ENCODE results near the gene CDH19. TPM values are rescaled to one million over a fixed set of nuclear protein-coding genes. Genes with fewer than 3 reads are reported as not detected.
"Not testable (repeated sequence)": the region's sequence is repeated elsewhere in the genome, so short reads cannot be mapped to it uniquely, and the experiment has no call there.

Gene CDH19
- polyA plus RNA-seq, 3 donors, result 0.01 TPM; not detected in 2

GRCh38 chr18:66473882-66474281 lies 130.0 kb downstream of the CDH19 start:
- no peak for DNase-seq
- intact Hi-C loops (cut with micrococcal nuclease), result no loop called here
- H3K79me2 ChIP-seq (ENCODE audit: insufficient read depth, low read length), result no peaks in the 10 kb centered on the region
- H3K27me3 ChIP-seq (ENCODE audit: control insufficient read depth in 2 of 2, insufficient read depth in 2 of 2, low read length in 2 of 2), result no peaks in the 10 kb centered on the region
- H3K4me2 ChIP-seq (replicated peaks; ENCODE audit: extremely low read depth, low read length, poor library complexity, severe bottlenecking), result no peak overlapping the region
- H3K4me1 ChIP-seq (ENCODE audit: control insufficient read depth in 1 of 2, insufficient read depth in 2 of 2, low read length in 2 of 2), result no peaks in the 10 kb centered on the region
- no peak overlapping the region for H3K9ac ChIP-seq (ENCODE audit: insufficient read depth, low read length, poor library complexity, severe bottlenecking)
- no peaks in the 10 kb centered on the region for H3K9me3 ChIP-seq (replicated peaks in 1 of 2; ENCODE audit: control insufficient read depth in 1 of 2, insufficient read depth in 1 of 2, low read length in 2 of 2)
- no peak overlapping the region for H3K27ac ChIP-seq (ENCODE audit: low read depth in 1 of 2, low read length in 2 of 2)
- no peaks in the 10 kb centered on the region for H3K36me3 Mint-ChIP-seq
- H3K4me3 Mint-ChIP-seq, result no peak overlapping the region
- no peak overlapping the region for H3K27ac Mint-ChIP-seq
- no peak overlapping the region for H2AFZ ChIP-seq (ENCODE audit: insufficient read depth, low read depth, low read length, poor library complexity, severe bottlenecking)
- H3K4me3 ChIP-seq (replicated peaks in 1 of 3; ENCODE audit: low read depth in 2 of 3, low read length in 3 of 3), result no peak overlapping the region
- no peaks in the 10 kb centered on the region for H3K36me3 ChIP-seq (replicated peaks in 1 of 2; ENCODE audit: control insufficient read depth in 1 of 2, insufficient read depth in 2 of 2, low read length in 2 of 2)
- H4K20me1 ChIP-seq (ENCODE audit: insufficient read depth, low read length), result no peaks in the 10 kb centered on the region
- WGBS (ENCODE audit: insufficient coverage), result 100% methylated on average over 1 of the region's 3 CpGs
- H3K4me1 Mint-ChIP-seq, result no peaks in the 10 kb centered on the region
- H3K27me3 Mint-ChIP-seq (ENCODE audit: low read depth in 3 of 3), result no peaks in the 10 kb centered on the region
- TF ChIP-seq CTCF (IDR thresholded peaks at IDR 0.05), result no peak
- H3K9me3 Mint-ChIP-seq, result peaks cover 0 to 2% (median 0%) of the 10 kb centered on the region in 7 donors

GRCh38 chr18:66466184-66466583 lies 137.7 kb downstream of the CDH19 start:
- not testable (repeated sequence) for H4K20me1 ChIP-seq (ENCODE audit: insufficient read depth, low read length); H3K9me3 ChIP-seq (replicated peaks in 1 of 2; ENCODE audit: control insufficient read depth in 1 of 2, insufficient read depth in 1 of 2, low read length in 2 of 2)

More at GRCh38 chr18:66466184-66466583, 137.7 kb downstream of the CDH19 start:
- H3K27me3 Mint-ChIP-seq (ENCODE audit: low read depth in 3 of 3); H3K27ac ChIP-seq (ENCODE audit: low read depth in 1 of 2, low read length in 2 of 2); H3K9me3 Mint-ChIP-seq; H3K9ac ChIP-seq (ENCODE audit: insufficient read depth, low read length, poor library complexity, severe bottlenecking); H3K27me3 ChIP-seq (ENCODE audit: control insufficient read depth in 2 of 2, insufficient read depth in 2 of 2, low read length in 2 of 2); H3K79me2 ChIP-seq (ENCODE audit: insufficient read depth, low read length); intact Hi-C loops (cut with micrococcal nuclease); H2AFZ ChIP-seq (ENCODE audit: insufficient read depth, low read depth, low read length, poor library complexity, severe bottlenecking); DNase-seq; H3K4me1 ChIP-seq (ENCODE audit: control insufficient read depth in 1 of 2, insufficient read depth in 2 of 2, low read length in 2 of 2); H3K4me2 ChIP-seq (replicated peaks; ENCODE audit: extremely low read depth, low read length, poor library complexity, severe bottlenecking); H3K4me3 Mint-ChIP-seq; H3K4me1 Mint-ChIP-seq; H3K4me3 ChIP-seq (replicated peaks in 1 of 3; ENCODE audit: low read depth in 2 of 3, low read length in 3 of 3); H3K36me3 ChIP-seq (replicated peaks in 1 of 2; ENCODE audit: control insufficient read depth in 1 of 2, insufficient read depth in 2 of 2, low read length in 2 of 2); H3K36me3 Mint-ChIP-seq; H3K27ac Mint-ChIP-seq: not testable (repeated sequence)
- WGBS (ENCODE audit: insufficient coverage), result no CpG with 5 or more reads among the region's 5 CpGs
